AG08395 (cell line): ENCODE data around the gene USH1G.
A peak's percentile ranks its signal among the peaks of the same experiment; 100 is the strongest.
"Not testable (repeated sequence)": the region's sequence is repeated elsewhere in the genome, so short reads cannot be mapped to it uniquely, and the experiment has no call there.

ENCODE experiments used
- DNase-seq: peaks from one replicate; pipeline ENCODE4 v3.0.0; 2012; ENCODE audit warnings: mixed read lengths, low spot score

Gene USH1G

DNA sequence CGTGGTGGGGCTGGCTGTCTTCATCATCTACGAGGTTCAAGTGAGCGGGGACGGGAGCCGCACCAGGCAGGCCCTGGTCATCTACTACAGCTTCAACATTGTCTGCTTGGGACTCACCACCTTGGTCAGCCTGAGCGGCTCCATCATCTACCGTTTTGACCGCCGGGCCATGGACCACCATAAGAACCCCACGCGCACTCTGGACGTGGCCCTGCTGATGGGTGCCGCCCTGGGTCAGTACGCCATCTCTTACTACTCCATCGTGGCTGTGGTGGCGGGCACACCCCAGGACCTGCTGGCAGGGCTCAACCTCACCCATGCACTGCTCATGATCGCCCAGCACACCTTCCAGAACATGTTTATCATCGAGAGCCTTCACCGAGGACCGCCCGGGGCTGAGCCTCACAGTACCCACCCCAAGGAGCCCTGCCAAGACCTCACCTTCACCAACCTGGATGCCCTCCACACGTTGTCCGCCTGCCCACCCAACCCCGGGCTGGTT lies 7.5 kb upstream of the USH1G start:
- DNase-seq, result no peak

- DNase-seq, result no peak
These were observed 5.7 kb upstream of the USH1G start for GRCh38 chr17:74928786-74929185.

DNA sequence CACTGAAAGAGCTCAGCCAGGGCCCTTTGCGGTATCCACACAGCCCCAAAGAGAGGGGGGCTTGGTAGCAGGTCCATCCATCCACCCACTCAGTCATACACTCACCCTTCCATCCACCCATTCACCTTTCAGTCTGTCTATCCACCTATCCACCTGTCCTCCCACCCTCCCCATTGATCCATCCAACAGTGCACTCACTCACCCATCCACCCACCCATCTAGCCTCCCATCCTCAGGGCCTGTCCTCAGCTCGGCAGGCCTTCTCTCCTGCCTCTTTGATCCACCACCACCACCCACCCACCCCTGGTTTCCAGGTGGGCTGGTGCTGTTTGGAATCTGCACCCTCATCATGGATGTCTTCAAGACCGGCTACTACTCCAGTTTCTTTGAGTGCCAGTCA lies 2.2 kb upstream of the USH1G start:
- no peak for DNase-seq

DNA sequence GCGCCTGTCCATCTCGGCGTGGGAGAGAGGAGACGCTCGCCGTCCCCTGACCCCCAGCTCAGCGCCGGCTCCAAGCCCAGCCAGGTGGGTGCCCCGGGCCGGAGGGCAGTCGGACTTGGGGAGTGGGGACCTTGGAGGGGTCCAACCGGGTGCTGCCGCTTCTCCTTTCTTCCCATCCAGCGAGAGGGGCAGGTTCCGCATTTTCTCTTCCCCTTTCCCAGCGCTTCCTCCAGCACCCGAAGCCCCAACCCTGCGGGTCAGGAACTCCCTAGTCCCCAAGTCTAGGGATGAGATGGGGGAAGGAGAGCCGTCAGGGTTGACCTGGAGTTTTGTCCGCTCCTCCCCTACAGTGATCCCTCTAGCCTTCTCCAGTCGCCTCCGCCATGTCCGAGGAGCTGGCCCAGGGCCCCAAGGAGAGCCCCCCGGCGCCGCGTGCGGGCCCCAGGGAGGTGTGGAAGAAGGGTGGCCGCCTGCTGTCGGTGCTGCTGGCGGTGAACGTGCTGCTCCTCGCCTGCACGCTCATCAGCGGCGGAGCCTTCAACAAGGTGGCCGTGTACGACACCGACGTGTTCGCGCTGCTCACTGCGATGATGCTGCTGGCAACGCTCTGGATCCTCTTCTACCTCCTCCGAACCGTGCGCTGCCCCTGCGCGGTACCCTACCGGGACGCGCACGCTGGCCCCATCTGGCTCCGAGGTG lies 1.3 kb upstream of the USH1G start, which contains the start of gene OTOP2:
TSS of gene OTOP2 (plus strand) at position 24 of the 699 bp plus-strand sequence. CDS start at position 384, 360 bp downstream.
- DNase-seq, result no peak

DNA sequence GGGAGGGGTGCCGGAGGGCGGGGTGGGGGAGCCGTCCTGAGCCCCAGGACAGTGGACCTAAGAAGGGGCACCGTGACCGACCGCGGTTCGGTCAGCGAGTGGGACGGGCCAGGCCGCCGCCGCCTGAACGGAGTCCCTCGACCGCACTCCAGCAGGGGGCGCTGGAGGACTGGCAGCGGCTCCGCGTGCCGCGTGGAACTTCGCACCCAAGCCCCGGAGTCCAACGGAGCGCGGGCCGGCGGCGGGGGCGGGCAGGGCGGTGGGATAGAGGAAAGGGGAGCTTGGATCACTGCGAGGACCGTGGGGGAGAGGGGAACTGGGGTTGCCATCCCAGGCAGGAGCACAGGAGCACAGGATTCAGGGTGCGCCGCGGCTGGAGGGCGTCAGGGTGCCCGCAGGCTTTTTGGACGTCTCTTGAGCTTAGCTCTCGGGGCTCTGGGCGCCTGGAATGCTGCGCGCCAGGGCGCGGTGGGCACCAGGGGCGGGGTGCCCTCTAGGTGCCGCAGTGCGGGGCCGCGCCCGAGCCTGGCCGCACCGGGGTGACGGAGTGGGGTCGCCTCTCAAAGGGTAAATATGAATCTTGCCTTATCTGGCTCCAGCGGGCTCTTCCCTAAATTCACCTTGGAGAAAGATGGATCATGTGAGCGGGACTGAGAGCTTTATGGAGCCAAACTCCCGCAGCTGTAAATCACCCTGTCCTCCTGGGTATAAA lies 639 bp upstream of the USH1G start:
- peak; percentile 67 for DNase-seq

DNA sequence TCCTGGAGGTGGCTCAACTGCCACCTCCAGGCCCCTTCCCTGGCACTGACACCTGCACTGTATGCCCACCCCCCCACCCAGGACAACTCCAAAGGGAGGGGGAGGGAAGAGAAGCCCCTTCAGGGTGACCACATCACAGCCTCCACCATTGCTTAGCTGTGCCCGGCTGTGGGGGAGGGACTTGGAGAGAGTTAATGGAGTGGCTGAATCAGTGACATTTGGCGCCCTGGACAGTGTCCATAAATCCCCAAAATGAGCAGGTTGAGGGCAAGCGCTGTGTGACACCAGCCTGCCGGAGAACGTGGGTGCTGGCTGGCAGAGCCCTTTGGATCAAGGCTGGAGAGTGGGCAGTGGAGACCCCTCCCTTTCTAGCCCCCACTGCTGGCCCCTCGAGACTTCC lies 883 bp downstream of the USH1G start:
- DNase-seq, result no peak

DNA sequence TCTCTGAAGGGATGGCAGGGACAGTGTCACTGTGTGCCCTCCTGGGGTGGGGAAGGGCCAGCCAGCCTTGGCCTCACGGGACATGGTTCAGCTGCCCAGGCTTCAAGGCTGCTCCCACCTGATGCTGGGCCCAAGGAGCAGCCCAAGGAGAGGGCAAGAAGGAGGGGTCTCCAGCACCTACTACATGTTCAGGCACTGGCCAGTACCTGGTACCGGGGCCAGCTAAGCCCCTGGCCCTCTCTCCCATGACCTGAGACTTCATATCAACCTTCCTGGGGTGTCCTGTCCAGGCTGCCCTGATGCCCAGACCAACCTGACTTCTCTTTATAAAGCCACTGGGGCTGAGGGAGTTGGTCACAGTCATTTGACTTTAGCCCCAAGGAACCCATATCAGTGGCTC lies 1.3 kb downstream of the USH1G start:
- DNase-seq, result no peak

DNA sequence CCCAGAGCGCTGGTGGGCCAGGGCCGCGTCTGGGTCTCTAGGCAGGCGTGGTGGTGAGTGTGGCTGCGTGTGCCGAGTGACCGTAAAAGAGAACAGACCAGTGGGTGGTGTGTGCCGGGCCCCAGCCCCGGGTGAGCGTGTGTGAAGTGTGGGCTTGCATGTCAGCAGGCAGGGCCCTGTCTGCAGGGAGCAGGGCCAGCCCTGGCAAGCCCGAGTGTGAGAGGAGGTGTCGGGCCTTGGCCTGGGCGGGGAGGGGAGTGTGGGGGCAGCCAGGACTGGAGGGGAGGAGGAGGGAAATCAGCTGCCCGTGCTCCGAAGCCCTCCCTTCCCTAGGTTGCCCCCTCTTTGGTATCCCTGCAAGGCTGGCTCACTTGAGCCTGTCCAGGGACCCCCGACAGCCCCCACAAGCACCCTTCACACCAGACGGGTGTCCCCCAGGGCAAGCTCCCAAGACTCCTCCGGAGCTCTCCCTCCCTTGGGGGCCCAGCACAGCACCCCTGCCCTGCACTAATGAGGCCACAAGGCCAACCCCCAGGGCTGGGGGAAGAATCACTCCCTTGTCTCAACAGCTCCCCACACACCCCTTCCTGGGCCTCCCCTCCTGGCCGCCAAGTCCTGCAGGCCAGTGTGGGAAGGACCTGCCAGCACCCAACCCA lies 1.9 kb downstream of the USH1G start:
- DNase-seq, result no peak

GRCh38 chr17:74920642-74921025 lies 2.4 kb downstream of the USH1G start:
- DNase-seq, result no peak

DNA sequence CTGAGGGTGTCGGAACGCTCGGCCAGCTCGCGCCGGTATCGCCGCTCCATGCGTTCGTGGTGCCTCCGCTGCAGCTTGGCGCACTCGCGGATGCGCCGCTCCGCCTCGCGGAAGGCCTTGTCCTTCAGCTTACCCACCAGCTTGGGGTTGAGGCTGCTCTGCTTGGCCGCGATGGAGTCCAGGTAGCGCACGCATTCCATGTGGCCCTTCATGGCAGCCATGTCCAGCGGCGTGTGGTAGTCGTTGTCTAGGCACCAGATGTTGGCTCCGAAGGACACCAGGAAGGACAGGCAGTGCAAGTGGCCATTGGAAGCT lies 2.8 kb downstream of the USH1G start:
- no peak for DNase-seq

DNA sequence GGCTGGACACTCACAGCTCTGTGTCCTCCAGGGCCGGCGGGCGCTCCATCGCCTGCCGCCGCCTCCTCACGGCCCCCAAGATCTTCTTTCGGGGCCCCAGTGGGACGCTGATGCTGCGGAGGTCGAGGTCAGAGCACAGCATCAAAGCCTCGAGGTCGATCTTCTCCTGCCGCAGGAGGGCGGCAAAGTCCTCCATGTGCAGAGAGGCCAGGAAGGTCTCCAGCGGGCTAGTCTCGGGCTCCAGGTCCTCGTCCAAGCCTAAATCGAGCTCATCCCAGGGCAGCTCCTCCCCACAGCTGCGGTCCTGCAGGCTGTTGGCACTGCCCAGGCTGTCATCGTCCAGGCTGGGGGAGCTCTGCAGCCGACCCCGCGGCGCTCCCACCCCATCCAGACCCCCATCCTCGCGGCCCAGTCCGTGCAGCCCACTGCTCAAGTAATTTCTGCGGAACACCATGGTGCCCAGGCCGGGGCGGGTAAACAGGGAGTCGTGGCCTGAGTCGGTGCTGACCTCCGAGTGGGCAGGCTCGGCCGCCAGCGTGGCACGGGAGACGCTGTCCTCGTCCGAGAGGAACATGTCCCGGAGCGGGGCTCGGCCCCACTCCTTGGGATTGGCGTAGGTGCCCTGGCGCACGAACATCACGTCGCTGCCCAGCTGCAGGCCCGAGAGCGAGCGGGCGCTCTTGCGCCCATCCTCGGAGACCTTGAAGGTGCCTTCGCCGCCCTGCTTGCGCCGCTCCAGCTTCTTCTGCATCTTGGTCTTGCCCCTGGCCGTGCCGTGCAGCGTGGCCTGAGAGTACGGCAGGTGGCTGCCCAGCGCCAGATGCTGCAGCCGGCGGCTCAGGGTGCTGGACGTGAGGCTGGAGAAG lies 3.4 kb downstream of the USH1G start:
- peak; percentile 45 for DNase-seq

DNA sequence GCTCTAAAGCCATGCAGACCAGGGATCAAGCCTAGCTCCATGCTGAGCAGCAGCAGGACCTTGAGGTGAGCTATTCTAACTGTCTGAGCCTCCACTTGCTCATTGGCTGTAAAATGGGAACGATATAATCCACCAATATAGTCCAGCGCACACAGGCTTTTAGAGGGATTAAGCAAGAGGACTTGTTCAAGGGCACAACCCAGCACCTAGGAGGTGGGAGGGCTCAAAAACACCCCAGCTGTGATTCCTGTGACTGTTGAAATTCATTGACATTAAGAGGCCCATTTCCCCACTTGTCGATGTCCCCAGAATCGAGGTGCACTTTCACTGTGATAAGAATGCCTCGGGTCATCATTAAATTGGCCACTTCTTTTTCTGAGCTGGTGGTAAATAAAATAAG lies 4.1 kb downstream of the USH1G start:
- DNase-seq, result no peak

GRCh38 chr17:74917430-74917829 lies 5.6 kb downstream of the USH1G start:
- DNase-seq, result no peak

GRCh38 chr17:74916851-74917199 lies 6.2 kb downstream of the USH1G start:
- DNase-seq, result no peak

- DNase-seq, result no peak
These were observed 6.8 kb downstream of the USH1G start for GRCh38 chr17:74916136-74916850.

GRCh38 chr17:74911423-74911822 lies 11.6 kb downstream of the USH1G start:
- not testable (repeated sequence) for DNase-seq

GRCh38 chr17:74909097-74909496 lies 14.0 kb downstream of the USH1G start:
- not testable (repeated sequence) for DNase-seq

DNA sequence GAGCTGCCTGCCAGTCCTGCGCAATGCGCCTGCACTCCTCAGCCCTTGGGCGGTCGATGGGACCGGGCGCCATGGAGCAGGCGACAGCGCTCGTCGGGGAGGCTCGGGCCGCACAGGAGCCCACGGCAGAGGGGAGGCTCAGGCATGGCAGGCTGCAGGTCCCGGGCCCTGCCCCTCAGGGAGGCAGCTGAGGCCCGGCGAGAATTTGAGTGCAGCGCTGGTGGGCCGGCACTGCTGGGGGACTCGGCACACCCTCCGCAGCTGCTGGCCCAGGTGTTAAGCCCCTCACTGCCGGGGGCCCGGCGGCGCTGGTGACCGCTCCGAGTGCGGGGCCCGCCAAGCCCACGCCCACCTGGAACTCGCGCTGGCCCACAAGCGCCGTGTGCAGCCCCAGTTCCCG lies 16.0 kb downstream of the USH1G start:
- DNase-seq, result no peak

DNA sequence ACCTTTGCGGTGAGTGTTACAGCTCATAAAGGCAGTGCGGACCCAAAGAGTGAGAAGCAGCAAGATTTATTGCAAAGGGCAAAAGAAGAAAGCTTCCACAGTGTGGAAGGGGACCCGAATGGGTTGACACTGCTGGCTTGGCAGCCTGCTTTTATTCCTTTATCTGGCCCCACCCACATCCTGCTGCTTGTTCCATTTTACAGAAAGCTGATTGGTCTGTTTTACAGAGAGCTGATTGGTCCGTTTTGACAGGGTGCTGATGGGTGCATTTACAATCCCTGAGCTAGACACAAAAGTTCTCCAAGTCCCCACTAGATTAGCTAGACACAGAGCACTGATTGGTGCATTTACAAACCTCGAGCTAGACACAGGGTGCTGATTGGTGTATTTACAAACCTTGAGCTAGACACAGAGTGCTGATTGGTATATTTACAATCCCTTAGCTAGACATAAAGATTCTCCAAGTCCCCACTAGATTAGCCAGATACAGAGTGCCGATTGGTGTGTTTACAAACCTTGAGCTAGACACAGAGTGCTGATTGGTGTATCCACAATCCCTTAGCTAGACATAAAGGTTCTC lies 16.8 kb downstream of the USH1G start:
- not testable (repeated sequence) for DNase-seq

- DNase-seq, result no peak
These were observed 18.2 kb downstream of the USH1G start for GRCh38 chr17:74904687-74905409.

GRCh38 chr17:74903671-74904070 lies 19.4 kb downstream of the USH1G start:
- DNase-seq, result no peak
